Raji (cell line): ENCODE results near the gene HAGH.

Experiments
- POLR2A ChIP-seq: IDR thresholded peaks from 2 replicates; pipeline ENCODE4 v1.6.1; 2011; ENCODE audit warnings: low read depth, low read length, control low read depth; ENCODE audit not compliant: insufficient read depth

Gene HAGH

DNA sequence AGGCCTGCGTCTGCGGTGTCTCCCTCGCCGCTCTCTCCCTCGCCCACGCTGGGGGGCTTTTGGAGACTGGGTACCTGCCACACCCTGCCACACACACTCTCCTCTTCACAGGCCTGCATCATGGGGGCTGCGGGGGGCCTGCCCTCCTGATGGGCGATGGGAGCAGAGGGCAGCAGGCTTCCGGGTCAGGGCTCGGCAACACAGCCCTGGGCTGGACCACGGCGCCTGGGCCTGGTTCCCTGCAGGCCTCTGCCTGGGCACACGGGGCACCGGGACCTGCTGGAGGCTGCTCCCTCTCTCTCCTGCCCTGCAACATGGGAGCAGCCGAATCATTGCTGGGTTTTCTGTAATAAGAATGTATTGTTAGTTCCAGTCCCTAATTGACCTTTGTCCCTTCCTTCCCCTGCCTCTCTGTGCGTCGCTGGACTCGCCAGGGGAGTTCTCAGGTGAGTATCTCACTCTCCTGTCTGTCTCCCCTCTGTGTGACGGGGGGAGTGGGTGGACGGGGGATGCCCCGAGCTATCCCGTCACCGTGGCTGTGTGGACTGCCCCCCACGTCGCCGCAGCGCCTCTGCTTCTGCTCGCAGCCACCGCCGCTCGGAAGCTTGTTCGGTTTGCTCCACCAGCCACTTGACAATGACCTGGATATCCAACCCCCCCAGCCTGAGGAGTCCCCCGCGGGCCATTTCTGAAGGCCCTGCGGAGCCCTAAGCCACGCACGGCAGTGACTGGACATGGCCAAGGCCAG is 68.7 kb downstream of the HAGH start:
- TF ChIP-seq POLR2A, result no peak
